ENCODE data around the gene TIMM10.

The TIMM10 gene

GRCh38 chr11:57530596-57531507, at the start of gene TIMM10:
Gene TIMM10 (minus strand): TSS chr11:57530754. CDS start chr11:57530189, 565 bp downstream.
- peak; percentile 95 for DNase-seq (ENCODE audit: low spot score)
- peak; percentile 89 for FAIRE-seq

DNA sequence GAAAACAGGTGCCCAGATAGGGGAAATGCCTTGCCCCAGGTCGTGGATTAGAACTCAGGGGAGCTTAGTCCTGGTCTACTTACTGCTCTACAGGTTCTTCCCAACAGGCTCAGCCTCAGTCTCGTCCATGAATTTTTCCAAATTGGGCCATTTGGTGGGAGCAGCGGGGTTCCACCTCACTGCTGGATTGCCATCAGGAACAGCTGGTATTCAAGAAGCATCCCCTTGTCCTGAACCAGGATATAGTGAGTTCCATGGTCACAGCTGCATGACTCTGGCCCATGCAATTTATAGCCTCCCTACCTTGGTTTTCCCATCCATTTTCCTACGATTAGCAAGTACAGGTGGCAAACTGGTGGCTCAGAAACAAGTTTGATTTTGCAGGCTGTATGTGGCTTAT, 43.5 kb upstream of the TIMM10 start:
- FAIRE-seq: no peak

DNA sequence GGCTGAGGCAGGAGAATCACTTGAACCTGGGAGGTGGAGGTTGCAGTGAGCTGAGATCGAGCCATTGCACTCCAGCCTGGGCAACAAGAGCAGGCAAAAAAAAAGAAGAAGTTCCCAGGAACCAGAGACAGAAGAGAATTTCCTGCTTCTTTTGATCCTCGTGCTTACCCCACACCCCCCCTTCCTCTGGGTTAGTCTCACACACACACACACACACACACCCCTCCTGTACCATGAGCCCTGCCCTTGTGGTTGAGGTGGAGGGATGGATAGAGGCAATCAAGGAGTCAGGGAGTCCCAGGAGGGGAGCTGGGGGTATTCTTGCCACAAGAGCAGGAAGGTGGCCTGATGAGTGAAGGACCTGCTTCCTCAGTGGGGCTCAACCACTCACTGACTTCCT, 41.1 kb upstream of the TIMM10 start:
- DNase-seq (ENCODE audit: low spot score): no peak
- no peak for FAIRE-seq

More for the DNA sequence above, 43.5 kb upstream of the TIMM10 start:
- no peak for DNase-seq (ENCODE audit: low spot score)

GRCh38 chr11:57568330-57568766, 37.8 kb upstream of the TIMM10 start:
- FAIRE-seq (no peak), DNase-seq (ENCODE audit: low spot score) (peak; percentile 37)

DNA sequence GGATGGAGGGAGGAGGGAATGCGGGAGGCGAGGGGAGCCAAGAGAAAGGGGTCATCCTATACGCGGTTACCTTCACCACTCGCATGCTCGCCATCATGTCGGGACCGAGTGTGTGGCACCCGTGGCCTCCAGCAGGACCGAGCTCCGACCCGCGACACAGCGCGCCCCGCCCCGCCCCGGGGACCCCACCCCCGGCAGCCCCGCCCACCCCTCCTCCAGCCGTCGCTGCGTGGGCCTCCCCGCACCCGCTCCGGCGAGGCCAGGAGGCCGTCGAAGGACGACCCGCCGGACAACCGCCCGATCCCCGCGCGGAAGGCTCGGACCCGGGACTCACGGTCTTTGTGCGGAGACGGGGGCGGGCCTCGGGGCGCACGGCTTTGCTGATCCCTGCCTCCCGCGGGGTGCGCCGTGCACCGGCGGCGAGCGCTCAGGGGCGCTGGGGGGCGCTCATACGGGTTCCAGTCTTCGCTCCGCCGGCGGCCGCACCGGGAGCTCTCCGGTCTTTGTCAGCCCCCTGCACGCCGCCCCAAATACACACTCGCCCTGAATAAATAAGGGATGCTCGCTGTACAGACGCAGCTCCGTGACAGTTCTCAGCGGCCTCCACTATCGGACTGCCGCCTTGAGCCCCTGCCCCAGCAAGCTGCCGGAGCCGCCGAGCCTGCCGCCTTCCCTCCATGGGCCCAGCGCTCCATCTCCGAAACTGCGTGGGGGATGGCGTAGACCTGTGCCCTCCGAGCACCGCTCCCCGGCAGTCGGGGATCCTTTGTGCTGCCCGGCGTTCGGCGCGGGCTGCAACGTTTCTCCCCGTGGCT, 37.2 kb upstream of the TIMM10 start, which contains the start of gene UBE2L6:
Gene UBE2L6 (minus strand): TSS at position 158 of the 815 bp plus-strand sequence. CDS start 61 bp downstream, at position 97.
- no peak for FAIRE-seq
- DNase-seq (ENCODE audit: low spot score): no peak

GRCh38 chr11:57566905-57567514, 36.5 kb upstream of the TIMM10 start:
- no peak for DNase-seq (ENCODE audit: low spot score)
- no peak for FAIRE-seq

DNA sequence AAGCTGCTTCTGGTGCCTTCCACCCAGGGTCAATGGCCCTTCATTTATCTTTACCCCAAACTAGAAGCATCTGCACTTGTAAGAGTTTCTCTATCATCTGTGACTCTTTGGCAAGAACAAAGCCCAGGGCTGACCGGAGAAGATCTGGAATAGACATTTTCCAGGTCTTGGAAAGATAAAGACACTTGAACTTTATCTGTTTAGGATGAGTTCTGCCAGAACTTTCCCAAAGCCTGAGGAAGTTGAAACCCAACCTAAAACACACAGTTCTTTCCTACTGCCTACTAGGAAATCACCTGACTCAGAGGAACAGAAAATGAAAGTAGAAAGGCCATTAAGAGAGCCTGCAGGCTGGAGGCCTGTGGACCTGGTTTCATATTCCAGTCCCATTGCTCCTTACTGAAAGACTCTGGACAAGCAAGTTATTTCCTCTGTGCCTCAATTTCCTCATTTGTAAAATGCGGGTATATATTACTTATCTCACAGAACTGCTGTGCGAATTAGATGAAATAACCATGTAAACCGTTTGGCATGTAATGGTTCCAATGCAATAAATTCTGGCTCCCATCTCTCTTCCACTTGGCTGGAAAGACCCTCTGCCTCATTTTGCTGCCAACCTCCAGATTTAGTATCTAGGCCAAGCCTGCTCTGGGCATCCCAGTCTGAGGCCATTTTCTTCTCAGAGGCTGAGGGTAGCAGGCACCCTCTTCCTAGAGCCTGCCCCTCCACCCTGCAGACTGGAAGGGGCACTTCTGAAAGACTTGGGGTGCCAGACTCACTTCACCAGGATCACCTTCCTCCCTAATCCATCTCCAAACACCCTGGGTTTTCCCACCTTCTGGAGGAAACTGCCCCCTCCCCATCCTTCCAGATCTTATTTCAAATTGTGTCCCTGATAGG, 35.7 kb upstream of the TIMM10 start:
- DNase-seq (ENCODE audit: low spot score) (peak; percentile 13), FAIRE-seq (no peak)

- no peak for FAIRE-seq
Observed at GRCh38 chr11:57562596-57562995, 32.0 kb upstream of the TIMM10 start.

DNA sequence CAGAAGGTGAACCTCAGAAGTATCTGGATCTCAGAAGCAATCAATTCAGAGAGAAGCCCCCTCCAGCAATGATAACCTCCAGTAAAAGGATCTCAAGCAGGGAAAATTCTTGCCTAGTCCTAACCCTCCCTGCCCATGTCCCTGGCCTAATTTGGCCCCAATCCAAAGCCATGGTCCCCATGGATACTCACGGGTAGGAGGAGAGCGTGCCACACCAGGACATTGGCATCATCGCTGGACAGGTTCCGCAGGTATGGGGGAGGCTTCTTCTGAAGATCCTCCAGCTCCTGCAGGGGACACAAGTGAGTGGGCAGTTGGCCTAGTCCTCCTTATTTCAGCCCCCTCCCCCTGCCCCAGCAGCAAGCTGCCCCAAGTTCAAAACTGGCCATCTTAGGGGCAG, 29.6 kb upstream of the TIMM10 start:
- FAIRE-seq (no peak), DNase-seq (ENCODE audit: low spot score) (no peak)

More at GRCh38 chr11:57562596-57562995, 32.0 kb upstream of the TIMM10 start:
- DNase-seq (ENCODE audit: low spot score): no peak

GRCh38 chr11:57556041-57556440, 25.5 kb upstream of the TIMM10 start:
- DNase-seq (ENCODE audit: low spot score): no peak
- FAIRE-seq: no peak

GRCh38 chr11:57555393-57555792, 24.8 kb upstream of the TIMM10 start:
- DNase-seq (ENCODE audit: low spot score) (no peak), FAIRE-seq (no peak)

DNA sequence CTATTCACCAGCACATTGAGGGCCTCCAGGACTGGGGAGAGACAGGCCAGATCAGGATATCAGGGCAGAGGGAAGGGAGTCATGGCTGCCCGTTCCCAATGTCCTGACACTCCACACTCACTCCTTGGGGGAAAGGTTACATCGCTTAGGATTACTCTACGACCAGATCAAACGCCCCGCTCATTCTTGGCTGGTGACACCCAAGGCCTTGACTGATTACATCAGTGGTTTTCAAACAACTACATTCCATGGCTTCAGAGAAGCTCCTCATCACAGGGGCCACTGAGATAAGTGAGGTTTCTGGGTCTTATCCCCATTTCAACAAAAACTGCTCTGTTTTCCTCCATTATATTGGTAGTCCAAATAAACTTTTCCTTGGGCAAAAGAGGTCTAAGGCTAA, 21.9 kb upstream of the TIMM10 start:
- FAIRE-seq (no peak), DNase-seq (ENCODE audit: low spot score) (no peak)

GRCh38 chr11:57551941-57552340, 21.4 kb upstream of the TIMM10 start:
- DNase-seq (ENCODE audit: low spot score): no peak

GRCh38 chr11:57549983-57550382, 19.4 kb upstream of the TIMM10 start:
- FAIRE-seq (no peak), DNase-seq (ENCODE audit: low spot score) (no peak)

More at GRCh38 chr11:57551941-57552340, 21.4 kb upstream of the TIMM10 start:
- no peak for FAIRE-seq

- FAIRE-seq (no peak), DNase-seq (ENCODE audit: low spot score) (no peak)
Observed at GRCh38 chr11:57547854-57548377, 17.4 kb upstream of the TIMM10 start.

- FAIRE-seq: no peak
- peak; percentile 21 for DNase-seq (ENCODE audit: low spot score)
Observed at GRCh38 chr11:57546869-57547475, 16.4 kb upstream of the TIMM10 start.

- FAIRE-seq (no peak), DNase-seq (ENCODE audit: low spot score) (no peak)
Observed at GRCh38 chr11:57546451-57546850, 15.9 kb upstream of the TIMM10 start.

DNA sequence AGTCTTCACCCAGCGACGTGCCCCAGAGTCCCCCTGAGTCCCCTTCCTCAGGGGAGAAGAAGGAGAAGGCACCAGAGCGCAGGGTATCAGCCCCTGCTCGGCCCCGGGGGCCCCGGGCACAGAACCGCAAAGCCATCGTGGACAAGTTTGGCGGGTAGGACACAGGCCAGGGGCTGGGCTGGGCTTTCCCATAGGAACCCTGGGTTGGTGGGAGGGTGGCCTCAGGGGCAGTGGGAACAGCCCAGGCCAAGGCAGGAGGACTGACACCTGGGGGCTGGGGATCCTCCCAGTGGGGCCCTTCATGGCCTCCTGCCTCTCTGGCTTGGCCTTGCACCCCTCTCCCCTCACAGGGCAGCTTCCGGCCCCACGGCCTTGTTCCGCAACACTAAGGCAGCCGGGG, 15.3 kb upstream of the TIMM10 start:
- DNase-seq (ENCODE audit: low spot score) (no peak), FAIRE-seq (no peak)

DNA sequence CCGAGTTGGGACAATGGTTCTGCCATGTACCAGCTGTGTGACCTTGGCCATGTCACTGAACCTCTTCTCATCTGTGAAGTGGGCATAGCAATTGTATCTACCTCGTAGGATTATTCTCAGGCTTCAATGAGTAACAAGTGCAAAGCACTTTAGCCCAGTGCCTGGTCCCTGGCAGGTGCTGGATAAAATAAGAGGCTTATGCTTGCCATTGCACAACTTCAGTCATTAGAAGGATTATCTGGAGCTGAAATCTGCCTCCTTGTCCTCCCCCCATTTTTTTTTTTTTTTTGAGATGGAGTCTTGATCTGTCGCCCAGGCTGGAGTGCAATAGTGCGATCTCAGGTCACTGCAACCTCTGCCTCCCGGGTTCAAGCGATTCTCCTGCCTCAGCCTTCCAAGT, 14.0 kb upstream of the TIMM10 start:
- DNase-seq (ENCODE audit: low spot score): no peak
- FAIRE-seq: no peak

- no peak for FAIRE-seq
- DNase-seq (ENCODE audit: low spot score): no peak
Observed at GRCh38 chr11:57543593-57543992, 13.0 kb upstream of the TIMM10 start.

Data from RCC 7860 (cell line).